ENCODE measurements around the gene OSBPL5. TPM values are rescaled to one million over a fixed set of nuclear protein-coding genes. Genes with fewer than 3 reads are reported as not detected.

The OSBPL5 gene
- total and polyA plus RNA-seq, 4 experiments from 2014 or later = 0.75 to 5.2 (median 2.9) TPM

DNA sequence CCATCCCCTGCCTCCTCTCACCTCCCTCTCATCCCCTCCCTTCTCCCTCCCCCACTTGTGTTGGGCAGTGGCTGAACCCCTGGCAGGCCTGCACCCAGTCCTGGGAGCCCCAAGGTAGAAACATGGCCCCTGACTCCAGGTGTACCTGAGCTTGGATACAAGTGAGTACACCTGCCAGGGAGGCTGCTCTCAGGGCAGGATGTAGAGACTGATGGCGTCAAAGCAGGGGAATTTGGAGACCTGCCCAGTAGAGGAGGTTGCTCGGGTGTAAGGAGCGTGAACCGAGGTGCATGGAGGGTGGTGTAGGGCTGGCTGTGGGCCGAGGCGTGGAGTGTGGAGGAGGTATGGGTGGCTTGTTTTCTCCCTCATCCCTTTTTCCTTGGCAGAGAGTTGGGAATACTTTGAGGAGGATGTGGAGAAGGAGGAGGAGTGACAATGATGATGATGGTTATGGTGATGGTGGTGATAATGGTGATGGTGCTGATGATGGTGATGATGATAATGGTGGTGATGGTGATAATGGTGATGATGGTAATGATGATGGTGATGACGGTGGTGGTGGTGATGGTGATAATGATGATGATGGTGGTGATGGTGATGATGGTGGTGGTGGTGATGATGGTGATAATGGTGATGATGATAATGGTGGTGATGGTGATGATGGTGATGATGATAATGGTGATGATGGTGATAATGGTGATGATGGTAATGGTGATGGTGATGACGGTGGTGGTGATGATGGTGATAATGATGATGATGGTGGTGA lies 41.2 kb upstream of the OSBPL5 start:
- DNase-seq = no peak
- no peak overlapping the region for H3K27ac ChIP-seq (ENCODE audit: low read depth, low read length)
- CTCF ChIA-PET (ENCODE audit: partially characterized antibody) = no interaction called here
- no peaks in the 10 kb centered on the region for H3K9me3 ChIP-seq (ENCODE audit: control insufficient read depth in 1 of 2, low read length in 2 of 2)
- H3K36me3 ChIP-seq (ENCODE audit: insufficient read depth, low read length) = no peaks in the 10 kb centered on the region
- H3K4me1 ChIP-seq (ENCODE audit: insufficient read depth, low read length) = no peaks in the 10 kb centered on the region
- Mint-ChIP-seq H3K27ac (no peak overlapping the region), H3K4me3 (no peak overlapping the region), H3K4me1 (peaks cover 0 to 5% (median 0%) of the 10 kb centered on the region in 4 donors), H3K36me3 (no peaks in the 10 kb centered on the region), H3K27me3 (peaks cover 8 to 11% of the 10 kb centered on the region in 2 donors), H3K9me3 (peaks cover 0 to 11% (median 4%) of the 10 kb centered on the region in 8 donors)
- POLR2A ChIA-PET (ENCODE audit: partially characterized antibody) = no interaction called here
- no peak overlapping the region for H3K4me3 ChIP-seq (ENCODE audit: low read length in 2 of 2)
- no peaks in the 10 kb centered on the region for H3K27me3 ChIP-seq (ENCODE audit: insufficient read depth, low read length)
- intact Hi-C loops (cut with micrococcal nuclease) = no loop called here

DNA sequence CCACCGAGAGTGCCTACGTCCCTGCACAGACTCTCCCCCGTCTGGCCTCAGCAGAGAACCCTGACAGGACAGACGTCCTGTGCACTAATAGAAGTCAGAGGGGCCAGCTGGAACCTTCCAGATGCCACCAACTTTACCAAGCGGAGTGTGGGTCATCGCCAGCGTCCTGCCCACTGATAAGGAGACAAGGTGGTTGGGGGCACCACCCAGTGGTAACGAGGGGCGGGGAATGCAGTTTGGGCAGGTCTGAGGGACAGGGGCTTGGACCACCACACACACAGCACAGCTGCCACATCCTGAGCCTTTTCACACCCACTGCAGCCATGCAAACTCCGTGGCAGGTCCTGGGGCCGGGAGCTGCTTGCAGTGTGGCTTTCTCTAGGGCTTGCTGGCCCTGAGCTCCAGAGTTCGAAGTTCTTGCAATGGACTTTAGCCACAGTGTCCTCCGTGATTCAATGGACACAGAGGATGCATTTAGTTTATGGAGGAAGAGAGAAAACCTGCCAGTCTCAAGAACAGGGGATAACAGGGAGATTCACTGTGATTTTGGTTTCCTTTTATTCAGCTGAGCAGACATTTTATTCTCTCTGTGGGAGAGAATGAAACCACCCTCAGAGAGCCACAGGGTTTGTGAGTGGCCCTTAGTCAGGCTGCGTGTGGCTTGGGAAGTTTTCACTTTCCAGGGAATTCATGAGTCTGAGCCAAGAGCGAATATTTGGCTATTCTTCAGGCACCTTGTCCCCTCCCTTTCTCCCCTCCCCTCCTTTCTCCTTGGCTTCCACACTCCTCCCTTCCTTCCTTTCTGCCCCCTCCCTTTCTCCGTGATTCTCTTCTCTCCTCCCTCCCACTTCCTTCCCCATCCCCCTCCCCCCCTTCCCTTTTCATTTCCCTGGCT lies 40.4 kb upstream of the OSBPL5 start:
- peaks cover 0 to 3% (median 0%) of the 10 kb centered on the region in 8 donors for H3K9me3 Mint-ChIP-seq
- peaks cover 0 to 5% (median 0%) of the 10 kb centered on the region in 4 donors for H3K4me1 Mint-ChIP-seq
- intact Hi-C loops (cut with micrococcal nuclease) = no loop called here
- no peak overlapping the region for H3K4me3 Mint-ChIP-seq
- H3K9me3 ChIP-seq (ENCODE audit: control insufficient read depth in 1 of 2, low read length in 2 of 2) = no peaks in the 10 kb centered on the region
- no peak overlapping the region for H3K4me3 ChIP-seq (ENCODE audit: low read length in 2 of 2)
- H3K27me3 ChIP-seq (ENCODE audit: insufficient read depth, low read length) = no peaks in the 10 kb centered on the region
- no peak overlapping the region for H3K27ac ChIP-seq (ENCODE audit: low read depth, low read length)
- ChIA-PET POLR2A (ENCODE audit: partially characterized antibody) (no interaction called here), CTCF (ENCODE audit: partially characterized antibody) (no interaction called here)
- H3K36me3 Mint-ChIP-seq = no peaks in the 10 kb centered on the region
- no peaks in the 10 kb centered on the region for H3K36me3 ChIP-seq (ENCODE audit: insufficient read depth, low read length)
- DNase-seq = no peak
- peaks cover 8 to 16% of the 10 kb centered on the region in 2 donors for H3K27me3 Mint-ChIP-seq
- peak overlapping the region in 1 of 7 donors; percentile 30 for H3K27ac Mint-ChIP-seq
- H3K4me1 ChIP-seq (ENCODE audit: insufficient read depth, low read length) = no peaks in the 10 kb centered on the region

- ChIA-PET POLR2A (ENCODE audit: partially characterized antibody) (no interaction called here), CTCF (ENCODE audit: partially characterized antibody) (no interaction called here)
- Histone ChIP-seq H3K27ac (ENCODE audit: low read depth, low read length) (no peak overlapping the region), H3K36me3 (ENCODE audit: insufficient read depth, low read length) (no peaks in the 10 kb centered on the region), H3K4me1 (ENCODE audit: insufficient read depth, low read length) (no peaks in the 10 kb centered on the region), H3K4me3 (ENCODE audit: low read length in 2 of 2) (no peak overlapping the region), H3K27me3 (ENCODE audit: insufficient read depth, low read length) (no peaks in the 10 kb centered on the region), H3K9me3 (ENCODE audit: control insufficient read depth in 1 of 2, low read length in 2 of 2) (no peaks in the 10 kb centered on the region)
- Mint-ChIP-seq H3K36me3 (no peaks in the 10 kb centered on the region), H3K4me3 (no peak overlapping the region), H3K9me3 (peaks cover 0 to 3% (median 0%) of the 10 kb centered on the region in 8 donors), H3K27ac (no peak overlapping the region), H3K27me3 (peaks cover 8 to 16% of the 10 kb centered on the region in 2 donors), H3K4me1 (peaks cover 0 to 5% (median 0%) of the 10 kb centered on the region in 4 donors)
- DNase-seq = no peak
- intact Hi-C loops (cut with micrococcal nuclease) = no loop called here
Observed at GRCh38 chr11:3204141-3205015, 39.3 kb upstream of the OSBPL5 start.

DNA sequence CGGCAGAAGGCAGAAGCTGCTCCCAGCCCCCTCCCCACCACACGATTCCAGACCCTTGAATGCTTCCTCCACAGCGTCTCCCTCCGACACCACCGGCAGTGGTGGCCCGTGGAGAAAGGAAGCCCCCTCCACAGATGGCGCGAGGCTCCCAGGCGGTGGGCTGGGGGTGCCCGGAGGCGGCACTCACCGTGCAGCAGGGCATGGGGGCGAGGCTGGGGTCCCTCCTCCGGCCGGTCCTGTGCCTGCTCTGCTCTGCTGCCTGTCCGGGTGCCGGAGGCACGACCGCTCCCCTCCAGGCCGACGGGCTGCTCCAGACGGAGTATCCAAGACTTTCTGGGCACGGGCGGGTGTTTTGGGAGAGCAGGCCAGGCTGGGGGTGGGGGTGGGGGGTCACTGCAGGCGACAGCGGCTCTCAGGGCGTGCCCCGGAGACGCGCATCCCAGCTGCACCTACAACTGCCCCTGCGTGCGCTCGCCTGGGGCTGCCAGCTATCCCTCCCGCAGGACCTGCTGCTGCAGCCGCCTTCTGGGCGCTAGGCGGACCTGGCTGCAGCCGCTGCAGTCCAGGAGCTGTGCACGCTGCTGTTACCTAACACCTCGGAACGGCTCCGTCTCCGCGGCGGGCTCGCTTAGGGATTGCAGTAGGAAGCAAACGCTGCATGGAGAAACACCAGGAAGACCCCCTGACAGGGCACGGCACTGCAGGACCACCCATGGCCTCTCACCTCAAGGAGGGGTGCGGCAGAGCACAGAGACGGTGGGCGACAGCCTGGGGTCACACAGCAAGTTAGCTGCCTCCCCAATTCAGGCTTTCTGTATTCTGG lies 38.3 kb upstream of the OSBPL5 start:
- Histone ChIP-seq H3K4me1 (ENCODE audit: insufficient read depth, low read length) (no peaks in the 10 kb centered on the region), H3K36me3 (ENCODE audit: insufficient read depth, low read length) (no peaks in the 10 kb centered on the region), H3K27me3 (ENCODE audit: insufficient read depth, low read length) (no peaks in the 10 kb centered on the region), H3K9me3 (ENCODE audit: control insufficient read depth in 1 of 2, low read length in 2 of 2) (no peaks in the 10 kb centered on the region), H3K4me3 (ENCODE audit: low read length in 2 of 2) (no peak overlapping the region), H3K27ac (ENCODE audit: low read depth, low read length) (no peak overlapping the region)
- intact Hi-C loops (cut with micrococcal nuclease) = no loop called here
- DNase-seq = no peak
- Mint-ChIP-seq H3K27me3 (peaks cover 8 to 16% of the 10 kb centered on the region in 2 donors), H3K9me3 (no peaks in the 10 kb centered on the region), H3K4me1 (peaks cover 0 to 5% (median 0%) of the 10 kb centered on the region in 4 donors), H3K4me3 (no peak overlapping the region), H3K27ac (no peak overlapping the region), H3K36me3 (no peaks in the 10 kb centered on the region)
- ChIA-PET POLR2A (ENCODE audit: partially characterized antibody) (no interaction called here), CTCF (ENCODE audit: partially characterized antibody) (no interaction called here)

GRCh38 chr11:3202759-3203158 lies 37.6 kb upstream of the OSBPL5 start:
- Histone ChIP-seq H3K4me1 (ENCODE audit: insufficient read depth, low read length) (no peaks in the 10 kb centered on the region), H3K9me3 (ENCODE audit: control insufficient read depth in 1 of 2, low read length in 2 of 2) (no peaks in the 10 kb centered on the region), H3K27ac (ENCODE audit: low read depth, low read length) (no peak overlapping the region), H3K27me3 (ENCODE audit: insufficient read depth, low read length) (no peaks in the 10 kb centered on the region), H3K4me3 (ENCODE audit: low read length in 2 of 2) (no peak overlapping the region), H3K36me3 (ENCODE audit: insufficient read depth, low read length) (no peaks in the 10 kb centered on the region)
- ChIA-PET POLR2A (ENCODE audit: partially characterized antibody) (no interaction called here), CTCF (ENCODE audit: partially characterized antibody) (no interaction called here)
- DNase-seq = no peak
- H3K27me3 Mint-ChIP-seq = peaks cover 8 to 16% of the 10 kb centered on the region in 2 donors
- H3K4me3 Mint-ChIP-seq = no peak overlapping the region
- peaks cover 0 to 5% (median 0%) of the 10 kb centered on the region in 4 donors for H3K4me1 Mint-ChIP-seq
- no peaks in the 10 kb centered on the region for H3K36me3 Mint-ChIP-seq
- peak overlapping the region in 1 of 7 donors; percentile 70 for H3K27ac Mint-ChIP-seq
- intact Hi-C loops (cut with micrococcal nuclease) = no loop called here
- no peaks in the 10 kb centered on the region for H3K9me3 Mint-ChIP-seq

DNA sequence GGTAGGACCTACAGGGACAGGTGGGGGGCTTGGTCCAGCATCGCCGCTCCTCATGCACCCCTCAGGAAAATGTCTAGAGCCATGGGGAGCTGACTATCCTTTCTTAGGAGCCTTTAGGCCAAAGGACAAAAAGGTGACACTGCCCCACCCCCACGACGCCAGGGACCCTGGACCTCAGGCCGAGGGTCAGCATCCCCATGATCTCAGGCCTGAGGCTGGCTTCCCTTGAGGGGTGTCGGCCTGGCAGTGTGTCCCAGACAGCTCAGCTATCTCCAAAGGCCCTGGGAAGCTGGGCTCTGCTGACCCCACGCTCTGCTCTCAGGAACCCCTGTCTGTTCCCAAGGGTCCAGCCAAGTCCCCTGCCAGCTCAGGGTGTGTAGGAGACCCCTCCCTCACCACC lies 37.2 kb upstream of the OSBPL5 start:
- peaks cover 0 to 5% (median 0%) of the 10 kb centered on the region in 4 donors for H3K4me1 Mint-ChIP-seq
- POLR2A ChIA-PET (ENCODE audit: partially characterized antibody) = no interaction called here
- Histone ChIP-seq H3K4me3 (ENCODE audit: low read length in 2 of 2) (no peak overlapping the region), H3K36me3 (ENCODE audit: insufficient read depth, low read length) (no peaks in the 10 kb centered on the region), H3K27ac (ENCODE audit: low read depth, low read length) (no peak overlapping the region), H3K9me3 (ENCODE audit: control insufficient read depth in 1 of 2, low read length in 2 of 2) (no peaks in the 10 kb centered on the region), H3K4me1 (ENCODE audit: insufficient read depth, low read length) (no peaks in the 10 kb centered on the region), H3K27me3 (ENCODE audit: insufficient read depth, low read length) (no peaks in the 10 kb centered on the region)
- no peaks in the 10 kb centered on the region for H3K36me3 Mint-ChIP-seq
- no peak for DNase-seq
- CTCF ChIA-PET (ENCODE audit: partially characterized antibody) = no interaction called here
- no peak overlapping the region for H3K4me3 Mint-ChIP-seq
- no peaks in the 10 kb centered on the region for H3K9me3 Mint-ChIP-seq
- H3K27me3 Mint-ChIP-seq = peaks cover 8 to 16% of the 10 kb centered on the region in 2 donors
- H3K27ac Mint-ChIP-seq = no peak overlapping the region
- intact Hi-C loops (cut with micrococcal nuclease) = no loop called here
